ENCODE results near the gene PTGER2.

DNA sequence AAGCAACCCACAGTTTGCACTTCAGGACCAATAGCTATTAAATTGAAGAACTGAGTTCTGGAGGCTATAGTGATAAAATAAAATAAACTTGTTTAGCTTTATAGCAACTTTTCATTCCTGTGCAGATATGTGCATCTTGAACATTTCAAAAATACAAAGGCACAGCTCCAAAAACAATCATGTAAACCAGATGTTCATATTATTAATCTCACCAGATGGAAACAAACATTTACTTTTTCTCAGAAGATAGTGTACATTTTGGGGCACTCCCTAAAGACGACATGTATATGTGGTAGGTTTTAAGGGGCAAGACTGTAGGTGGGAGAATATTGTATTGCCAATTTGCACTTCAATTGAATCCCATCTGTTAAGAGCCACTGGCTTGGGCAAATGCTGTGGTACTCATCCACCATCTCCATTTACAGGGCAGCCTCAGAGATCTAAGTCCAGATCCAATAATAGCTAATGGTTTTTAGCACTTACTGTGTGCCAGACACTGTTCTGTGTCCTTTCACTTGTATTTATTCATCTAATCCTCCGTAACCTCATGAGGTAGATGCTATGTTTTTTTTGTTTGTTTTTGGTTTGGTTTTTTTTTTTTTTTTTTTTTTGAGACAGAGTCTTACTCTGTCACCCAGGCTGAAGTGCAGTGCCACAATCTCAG, 49.1 kb downstream of the PTGER2 start:
- no peak for TF ChIP-seq POLR2A (IDR thresholded peaks at IDR 0.05)
- TF ChIP-seq, protein P1, sequence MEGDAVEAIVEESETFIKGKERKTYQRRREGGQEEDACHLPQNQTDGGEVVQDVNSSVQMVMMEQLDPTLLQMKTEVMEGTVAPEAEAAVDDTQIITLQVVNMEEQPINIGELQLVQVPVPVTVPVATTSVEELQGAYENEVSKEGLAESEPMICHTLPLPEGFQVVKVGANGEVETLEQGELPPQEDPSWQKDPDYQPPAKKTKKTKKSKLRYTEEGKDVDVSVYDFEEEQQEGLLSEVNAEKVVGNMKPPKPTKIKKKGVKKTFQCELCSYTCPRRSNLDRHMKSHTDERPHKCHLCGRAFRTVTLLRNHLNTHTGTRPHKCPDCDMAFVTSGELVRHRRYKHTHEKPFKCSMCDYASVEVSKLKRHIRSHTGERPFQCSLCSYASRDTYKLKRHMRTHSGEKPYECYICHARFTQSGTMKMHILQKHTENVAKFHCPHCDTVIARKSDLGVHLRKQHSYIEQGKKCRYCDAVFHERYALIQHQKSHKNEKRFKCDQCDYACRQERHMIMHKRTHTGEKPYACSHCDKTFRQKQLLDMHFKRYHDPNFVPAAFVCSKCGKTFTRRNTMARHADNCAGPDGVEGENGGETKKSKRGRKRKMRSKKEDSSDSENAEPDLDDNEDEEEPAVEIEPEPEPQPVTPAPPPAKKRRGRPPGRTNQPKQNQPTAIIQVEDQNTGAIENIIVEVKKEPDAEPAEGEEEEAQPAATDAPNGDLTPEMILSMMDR (IDR thresholded peaks at IDR 0.05): no peak
